ENCODE results near the gene BRI3BP.
"Not testable (repeated sequence)": the region's sequence is repeated elsewhere in the genome, so short reads cannot be mapped to it uniquely, and the experiment has no call there.

The BRI3BP gene

DNA sequence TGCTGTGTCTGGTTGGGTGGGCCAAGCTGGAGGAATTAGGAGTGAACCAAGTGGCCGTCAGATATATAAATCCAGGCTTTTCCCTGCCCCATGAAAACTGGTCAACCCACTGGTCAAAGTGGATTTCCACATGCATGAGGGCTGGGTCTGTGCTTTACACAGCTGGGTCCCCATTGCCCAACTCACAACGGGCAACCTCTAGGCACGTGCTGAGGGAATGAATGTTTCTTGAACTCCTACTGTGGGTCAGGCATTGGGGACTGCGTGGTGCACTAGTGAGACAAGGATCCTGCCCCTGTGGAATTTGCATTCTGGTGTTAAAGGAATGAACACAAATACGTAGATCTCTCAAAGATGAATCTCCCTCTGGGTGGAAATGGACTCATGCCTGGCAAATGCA is 64.3 kb downstream of the BRI3BP start:
- TF ChIP-seq ZFX (IDR thresholded peaks at IDR 0.05) = no peak
- TF ChIP-seq CTCF (conservative IDR thresholded peaks at IDR 0.05) = no peak
- H3K27ac ChIP-seq = no peak overlapping the region

DNA sequence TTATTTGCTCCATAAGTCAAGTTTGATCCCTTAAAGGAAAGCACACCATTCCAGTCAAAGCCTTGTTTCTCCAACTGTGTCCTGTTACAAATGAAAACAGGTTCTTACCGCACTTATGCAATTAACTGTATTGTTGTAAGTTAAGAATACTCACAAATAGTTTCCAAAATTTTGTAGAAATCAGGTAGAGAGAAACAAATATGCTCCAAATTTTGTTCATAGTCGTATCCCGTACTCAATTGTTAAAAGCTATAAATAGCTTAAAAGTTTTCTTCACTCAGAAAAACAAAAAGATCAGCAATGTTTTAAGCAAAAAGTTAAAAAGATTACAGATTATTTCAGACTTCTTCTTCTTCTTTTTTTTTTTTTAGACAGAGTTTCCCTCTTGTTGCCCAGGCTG is 67.8 kb downstream of the BRI3BP start:
- no peak for TF ChIP-seq CTCF (conservative IDR thresholded peaks at IDR 0.05)
- H3K27ac ChIP-seq = no peak overlapping the region

DNA sequence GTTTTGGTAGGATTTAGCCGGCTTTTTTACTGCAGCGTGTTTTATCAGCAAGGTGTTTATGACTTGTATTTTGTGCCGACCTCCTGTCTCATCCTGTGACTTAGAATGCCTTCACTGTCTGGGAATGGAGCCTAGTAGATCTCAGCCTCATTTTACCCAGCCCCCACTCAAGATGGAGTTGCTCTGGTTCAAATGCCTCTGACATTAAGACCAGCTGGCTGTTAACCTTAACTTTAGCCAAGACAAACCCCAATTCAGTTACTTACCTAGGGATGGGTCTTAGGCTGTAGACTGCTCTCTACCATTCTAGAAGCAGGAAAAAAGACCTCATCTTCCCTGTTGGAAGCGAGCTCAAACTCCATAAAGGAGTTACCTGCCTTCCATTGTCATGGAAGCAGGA is 70.1 kb downstream of the BRI3BP start:
- H3K27ac ChIP-seq = not testable (repeated sequence)

GRCh38 chr12:125064492-125064891 is 71.0 kb downstream of the BRI3BP start:
- TF ChIP-seq CTCF (conservative IDR thresholded peaks at IDR 0.05) (no peak), ZFX (IDR thresholded peaks at IDR 0.05) (no peak)
- no peak overlapping the region for H3K27ac ChIP-seq

DNA sequence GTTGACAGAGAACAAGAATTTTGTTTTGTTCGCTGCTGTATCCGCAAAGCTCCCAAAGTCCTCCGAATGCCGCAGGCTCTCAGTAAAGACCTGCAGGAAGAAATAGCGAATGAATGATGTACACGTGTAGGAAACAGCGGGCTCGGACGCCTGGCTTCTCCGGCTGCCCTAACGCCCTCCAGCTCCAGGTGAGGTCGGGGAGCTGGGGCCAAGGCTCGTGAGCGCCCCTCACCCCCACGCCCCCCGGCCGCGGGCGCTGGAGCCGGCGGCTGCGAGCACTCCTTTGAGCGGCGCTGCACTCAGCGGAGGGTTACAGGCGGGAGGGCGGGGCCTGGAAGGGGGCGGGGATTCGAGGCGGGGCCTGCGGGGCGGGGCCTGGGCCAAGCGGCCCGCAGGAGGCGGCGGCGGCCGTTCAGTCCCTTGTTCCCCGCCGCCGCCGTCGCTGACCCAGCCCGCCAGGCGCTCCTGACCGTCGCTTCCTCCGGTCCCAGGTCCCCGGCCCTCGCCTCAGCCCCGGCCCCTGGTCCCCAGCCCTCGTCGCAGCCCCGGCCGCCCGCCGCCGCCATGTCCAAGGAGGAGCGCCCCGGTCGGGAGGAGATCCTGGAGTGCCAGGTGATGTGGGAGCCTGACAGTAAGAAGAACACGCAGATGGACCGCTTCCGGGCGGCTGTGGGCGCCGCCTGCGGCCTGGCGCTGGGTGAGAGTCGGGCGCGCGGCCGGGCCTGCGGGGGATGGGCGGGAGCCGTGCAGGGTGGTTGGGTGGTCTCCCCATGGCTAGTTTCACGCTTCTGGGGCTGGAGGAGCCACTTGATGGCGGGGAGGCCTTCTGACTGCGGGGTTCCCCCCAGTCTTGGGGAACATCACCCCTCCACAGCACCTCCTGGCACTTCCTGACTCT is 71.8 kb downstream of the BRI3BP start, which contains the start of gene AACS:
Gene AACS, plus strand, starts transcription at position 415 of the 898 bp plus-strand sequence. Its CDS starts 150 bp downstream, at position 565.
- H3K27ac ChIP-seq = peak within 1 kb of the TSS; percentile 88
- TF ChIP-seq CTCF (conservative IDR thresholded peaks at IDR 0.05) (no peak; the same call in 1 of the 2 replicates), ZFX (IDR thresholded peaks at IDR 0.05) (peak; percentile 82)

GRCh38 chr12:125065919-125066570 is 72.6 kb downstream of the BRI3BP start:
- TF ChIP-seq CTCF (conservative IDR thresholded peaks at IDR 0.05) (no peak), ZFX (IDR thresholded peaks at IDR 0.05) (no peak)
- peak overlapping the region; percentile 88 for H3K27ac ChIP-seq

GRCh38 chr12:125068391-125068790 is 74.9 kb downstream of the BRI3BP start:
- no peak for TF ChIP-seq ZFX (IDR thresholded peaks at IDR 0.05)
- TF ChIP-seq CTCF (conservative IDR thresholded peaks at IDR 0.05) = no peak

More at GRCh38 chr12:125068391-125068790, 74.9 kb downstream of the BRI3BP start:
- H3K27ac ChIP-seq = no peak overlapping the region
